ENCODE results near the gene ACSS1. TPM values are rescaled to one million over a fixed set of nuclear protein-coding genes. Genes with fewer than 3 reads are reported as not detected.

The ACSS1 gene
- total and polyA plus RNA-seq, 2 donors from 2014 or later: 30.6 to 72.3 TPM

GRCh38 chr20:24996449-24997377 is 61.2 kb downstream of the ACSS1 start:
- Histone ChIP-seq H3K4me3 (ENCODE audit: low read length in 3 of 3) (no peak overlapping the region), H3K9ac (ENCODE audit: low read length in 3 of 3) (no peak overlapping the region), H3K9me3 (ENCODE audit: control insufficient read depth in 2 of 3, insufficient read depth in 1 of 3, low read length in 3 of 3) (no peaks in the 10 kb centered on the region), H3K27me3 (ENCODE audit: control insufficient read depth, insufficient read depth, low read length) (no peaks in the 10 kb centered on the region), H3K36me3 (ENCODE audit: control insufficient read depth in 2 of 3, insufficient read depth in 3 of 3, low read length in 3 of 3) (no peaks in the 10 kb centered on the region), H3K27ac (ENCODE audit: low read depth in 2 of 2, low read length in 2 of 2) (no peak overlapping the region), H3K4me1 (ENCODE audit: control insufficient read depth in 2 of 3, insufficient read depth in 2 of 3, low read depth in 1 of 3, low read length in 3 of 3) (peaks cover 0 to 9% (median 6%) of the 10 kb centered on the region in 3 donors)
- no peak for TF ChIP-seq CTCF (IDR thresholded peaks at IDR 0.05; ENCODE audit: borderline replicate concordance, extremely low read depth, insufficient read depth)
- FAIRE-seq (no peak), DNase-seq (peak in 2 of 5 donors; percentile 14 to 17)
- intact Hi-C loops (cut with DNase I): loop anchor here (5.0 to 10.0 kb wide), 2 partner anchors 66 to 178 kb away; no protein-coding TSS in a partner anchor

- Histone ChIP-seq H3K4me3 (ENCODE audit: low read length in 3 of 3) (no peak overlapping the region), H3K36me3 (ENCODE audit: control insufficient read depth in 2 of 3, insufficient read depth in 3 of 3, low read length in 3 of 3) (no peaks in the 10 kb centered on the region), H3K27ac (ENCODE audit: low read depth in 2 of 2, low read length in 2 of 2) (no peak overlapping the region), H3K27me3 (ENCODE audit: control insufficient read depth, insufficient read depth, low read length) (no peaks in the 10 kb centered on the region), H3K9ac (ENCODE audit: low read length in 3 of 3) (no peak overlapping the region), H3K9me3 (ENCODE audit: control insufficient read depth in 2 of 3, insufficient read depth in 1 of 3, low read length in 3 of 3) (no peaks in the 10 kb centered on the region), H3K4me1 (ENCODE audit: control insufficient read depth in 2 of 3, insufficient read depth in 2 of 3, low read depth in 1 of 3, low read length in 3 of 3) (peaks cover 0 to 14% (median 6%) of the 10 kb centered on the region in 3 donors)
- DNase-seq (peak in 2 of 5 donors; percentile 18 to 33), FAIRE-seq (no peak)
- intact Hi-C loops (cut with DNase I): loop anchor here (5.0 to 10.0 kb wide), 2 partner anchors 66 to 179 kb away; no protein-coding TSS in a partner anchor
- no peak for TF ChIP-seq CTCF (IDR thresholded peaks at IDR 0.05; ENCODE audit: borderline replicate concordance, extremely low read depth, insufficient read depth)
Observed at GRCh38 chr20:24995741-24996448, 62.0 kb downstream of the ACSS1 start.

- peak overlapping the region in 1 of 3 donors; percentile 25 for H3K4me3 ChIP-seq (ENCODE audit: low read length in 3 of 3)
- intact Hi-C loops (cut with DNase I): loop anchor here (5.0 to 10.0 kb wide), 2 partner anchors 68 to 180 kb away; no protein-coding TSS in a partner anchor
- peak; percentile 84 to 91 (median 86) for DNase-seq
- H3K27ac ChIP-seq (ENCODE audit: low read depth in 2 of 2, low read length in 2 of 2): no peak overlapping the region
- H3K27me3 ChIP-seq (ENCODE audit: control insufficient read depth, insufficient read depth, low read length): no peaks in the 10 kb centered on the region
- no peak for FAIRE-seq
- peak; percentile 98 for TF ChIP-seq CTCF (IDR thresholded peaks at IDR 0.05; ENCODE audit: borderline replicate concordance, extremely low read depth, insufficient read depth)
- no peaks in the 10 kb centered on the region for H3K36me3 ChIP-seq (ENCODE audit: control insufficient read depth in 2 of 3, insufficient read depth in 3 of 3, low read length in 3 of 3)
- H3K4me1 ChIP-seq (ENCODE audit: control insufficient read depth in 2 of 3, insufficient read depth in 2 of 3, low read depth in 1 of 3, low read length in 3 of 3): peaks cover 0 to 12% (median 6%) of the 10 kb centered on the region in 3 donors
- no peaks in the 10 kb centered on the region for H3K9me3 ChIP-seq (ENCODE audit: control insufficient read depth in 2 of 3, insufficient read depth in 1 of 3, low read length in 3 of 3)
- H3K9ac ChIP-seq (ENCODE audit: low read length in 3 of 3): no peak overlapping the region
Observed at GRCh38 chr20:24994470-24995368, 63.2 kb downstream of the ACSS1 start.

All from kidney (tissue), 14 donors.